Body of pancreas (tissue), 4 donors: ENCODE data around the gene GPR135.

ENCODE experiments used
- POLR2A ChIP-seq, 3 donors: fragments of 450-650 bp; IDR thresholded peaks; one replicate each; pipeline ENCODE4 v1.6.1; 2016; ENCODE audit warnings: antibody characterized with exemption in 3 of 3, mild to moderate bottlenecking in 2 of 3
- TF ChIP-seq, protein P1 (sequence below), 7 experiments: fragments of 450-650 bp in 4 of 7; fragments of 200-600 bp in 3 of 7; sonication (generic) in 3 of 7; IDR thresholded peaks; one replicate each; pipeline ENCODE4 v1.5.1; 2016 to 2019; ENCODE audit warnings: antibody characterized with exemption in 7 of 7

DNA sequence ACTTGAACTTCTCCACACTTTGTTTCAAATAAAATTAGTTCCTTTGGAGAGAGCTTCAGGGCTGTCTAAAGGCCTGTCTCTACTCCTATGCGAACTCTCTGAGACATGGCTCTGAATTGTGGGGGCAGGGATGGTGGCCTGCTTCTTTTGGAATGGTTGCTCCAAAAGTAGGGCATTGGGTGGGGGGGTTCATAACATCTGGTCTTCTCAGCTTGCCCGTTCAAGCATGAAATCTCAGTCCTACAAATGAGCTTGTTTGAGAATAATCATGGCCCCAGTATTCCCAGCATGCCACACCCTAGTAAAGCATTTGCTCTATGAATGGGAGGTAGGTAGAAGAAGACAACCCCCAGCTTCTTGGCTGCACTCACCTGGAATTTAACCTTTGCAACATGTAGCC is 6.7 kb downstream of the GPR135 start:
- TF ChIP-seq, protein P1, sequence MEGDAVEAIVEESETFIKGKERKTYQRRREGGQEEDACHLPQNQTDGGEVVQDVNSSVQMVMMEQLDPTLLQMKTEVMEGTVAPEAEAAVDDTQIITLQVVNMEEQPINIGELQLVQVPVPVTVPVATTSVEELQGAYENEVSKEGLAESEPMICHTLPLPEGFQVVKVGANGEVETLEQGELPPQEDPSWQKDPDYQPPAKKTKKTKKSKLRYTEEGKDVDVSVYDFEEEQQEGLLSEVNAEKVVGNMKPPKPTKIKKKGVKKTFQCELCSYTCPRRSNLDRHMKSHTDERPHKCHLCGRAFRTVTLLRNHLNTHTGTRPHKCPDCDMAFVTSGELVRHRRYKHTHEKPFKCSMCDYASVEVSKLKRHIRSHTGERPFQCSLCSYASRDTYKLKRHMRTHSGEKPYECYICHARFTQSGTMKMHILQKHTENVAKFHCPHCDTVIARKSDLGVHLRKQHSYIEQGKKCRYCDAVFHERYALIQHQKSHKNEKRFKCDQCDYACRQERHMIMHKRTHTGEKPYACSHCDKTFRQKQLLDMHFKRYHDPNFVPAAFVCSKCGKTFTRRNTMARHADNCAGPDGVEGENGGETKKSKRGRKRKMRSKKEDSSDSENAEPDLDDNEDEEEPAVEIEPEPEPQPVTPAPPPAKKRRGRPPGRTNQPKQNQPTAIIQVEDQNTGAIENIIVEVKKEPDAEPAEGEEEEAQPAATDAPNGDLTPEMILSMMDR (IDR thresholded peaks at IDR 0.05), result no peak
- TF ChIP-seq POLR2A (IDR thresholded peaks at IDR 0.05), result no peak
